IPS DF 19.7 (cell line): Measurements from ENCODE around the gene PPP1R9B.

Experiments
- DNase-seq: peaks from one replicate; pipeline ENCODE4 v3.0.0-alpha.2; 2013; ENCODE audit warnings: low read depth, low spot score

The PPP1R9B gene

GRCh38 chr17:50109207-50109606, 41.3 kb downstream of the PPP1R9B start:
- no peak for DNase-seq

- DNase-seq = no peak
Observed at GRCh38 chr17:50108556-50108955, 41.9 kb downstream of the PPP1R9B start.

- no peak for DNase-seq
Observed at GRCh38 chr17:50107790-50108414, 42.6 kb downstream of the PPP1R9B start.

GRCh38 chr17:50106393-50107131, 43.9 kb downstream of the PPP1R9B start:
- no peak for DNase-seq

DNA sequence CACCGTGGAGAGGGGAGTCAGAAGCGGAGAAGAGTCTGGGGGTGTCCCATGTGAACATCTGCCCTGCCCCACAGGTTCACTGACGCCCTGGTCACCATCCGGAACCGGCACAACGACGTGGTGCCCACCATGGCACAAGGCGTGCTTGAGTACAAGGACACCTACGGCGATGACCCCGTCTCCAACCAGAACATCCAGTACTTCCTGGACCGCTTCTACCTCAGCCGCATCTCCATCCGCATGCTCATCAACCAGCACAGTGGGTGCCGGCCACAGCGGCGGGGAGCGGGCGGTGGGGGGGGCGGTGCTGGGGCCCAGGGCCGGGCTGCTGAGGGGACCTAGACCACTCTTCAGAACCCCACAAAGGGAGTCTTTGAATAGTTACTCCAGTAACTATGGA, 44.7 kb downstream of the PPP1R9B start:
- DNase-seq = no peak

DNA sequence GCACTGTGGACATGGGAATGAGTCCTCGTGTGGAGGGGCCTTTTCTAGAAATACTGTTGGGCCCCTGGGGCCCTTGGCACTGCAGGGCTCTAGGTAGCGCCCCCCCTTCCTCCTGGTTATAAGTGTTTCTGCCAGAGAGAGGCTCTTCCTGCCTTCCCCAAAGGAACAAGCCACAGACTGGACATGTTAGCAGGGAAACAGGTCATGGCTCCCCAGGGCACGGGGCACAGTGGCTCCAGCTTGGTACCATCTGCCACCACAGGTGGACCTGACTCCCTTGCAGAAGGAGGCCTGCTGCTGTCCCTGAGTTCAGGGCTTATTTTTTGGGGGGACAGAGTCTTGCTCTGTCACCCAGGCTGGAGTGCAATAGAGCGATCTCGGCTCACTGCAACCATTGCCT, 46.5 kb downstream of the PPP1R9B start:
- DNase-seq = no peak

GRCh38 chr17:50103252-50103651, 47.2 kb downstream of the PPP1R9B start:
- no peak for DNase-seq

- no peak for DNase-seq
Observed at GRCh38 chr17:50102164-50102991, 48.1 kb downstream of the PPP1R9B start.

DNA sequence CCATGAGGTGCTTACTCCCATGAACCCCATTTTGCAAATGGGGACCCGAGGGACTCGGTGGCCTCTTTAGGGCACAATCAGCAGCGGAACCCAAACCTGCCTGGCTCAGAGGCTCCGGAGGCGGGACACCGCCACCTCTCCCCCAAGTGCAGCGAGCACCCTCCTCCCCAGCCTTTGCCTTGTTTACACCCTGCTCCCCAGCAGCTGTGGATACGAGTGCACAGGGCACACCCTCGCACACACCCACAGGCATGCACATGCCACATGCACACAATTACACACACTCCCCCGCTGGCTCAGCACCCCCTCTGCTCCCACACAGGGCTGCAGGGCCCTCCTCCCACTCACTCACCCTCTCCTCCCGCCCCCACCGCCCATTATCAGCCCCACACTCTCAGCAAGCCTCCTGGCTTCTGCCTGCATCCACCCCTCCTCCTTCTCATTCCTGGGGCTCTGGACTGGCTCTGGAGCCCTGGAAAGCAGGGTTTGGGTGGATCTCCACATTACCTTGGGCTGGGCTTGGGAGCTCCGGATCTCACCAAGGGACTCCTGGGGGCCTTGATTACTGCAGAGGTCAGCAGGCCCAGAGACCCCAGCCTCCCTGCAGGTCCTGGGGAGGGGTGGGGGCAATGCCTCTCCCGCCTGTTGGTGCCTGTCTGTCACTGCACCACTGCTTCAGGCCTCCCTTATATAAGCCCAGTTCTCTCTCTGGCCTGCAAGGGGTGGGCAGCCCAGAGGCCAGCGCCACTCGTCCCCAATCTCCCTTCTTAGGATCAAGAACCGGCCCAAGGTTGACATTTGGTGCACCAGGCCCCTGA, 48.9 kb downstream of the PPP1R9B start:
- DNase-seq = no peak

- DNase-seq = no peak
Observed at GRCh38 chr17:50100921-50101345, 49.5 kb downstream of the PPP1R9B start.

DNA sequence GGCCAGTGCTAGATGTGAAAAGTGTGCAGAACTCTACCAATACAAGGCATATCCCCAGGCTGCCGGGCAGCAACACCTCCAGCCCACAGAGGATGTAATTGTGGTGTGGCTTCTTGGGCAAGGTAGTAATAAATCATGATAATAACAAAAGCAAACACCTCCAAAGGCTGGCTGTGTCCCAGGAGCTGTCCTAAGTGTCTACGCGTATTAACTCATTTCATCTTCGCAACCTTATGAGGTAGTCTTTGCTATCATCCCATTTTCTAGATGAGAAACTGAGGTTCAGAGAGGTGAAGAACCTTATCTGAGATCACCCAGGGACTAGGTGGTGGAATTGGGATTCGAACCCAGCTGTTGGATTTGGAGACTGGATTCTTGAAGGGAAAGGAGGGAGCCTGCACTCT, 50.0 kb downstream of the PPP1R9B start:
- no peak for DNase-seq

- no peak for DNase-seq
Observed at GRCh38 chr17:50099003-50099402, 51.5 kb downstream of the PPP1R9B start.

- DNase-seq = no peak
Observed at GRCh38 chr17:50098583-50098982, 51.9 kb downstream of the PPP1R9B start.

- DNase-seq = no peak
Observed at GRCh38 chr17:50097926-50098325, 52.6 kb downstream of the PPP1R9B start.

GRCh38 chr17:50097455-50097854, 53.0 kb downstream of the PPP1R9B start:
- no peak for DNase-seq

- no peak for DNase-seq
Observed at GRCh38 chr17:50096758-50097157, 53.7 kb downstream of the PPP1R9B start.

DNA sequence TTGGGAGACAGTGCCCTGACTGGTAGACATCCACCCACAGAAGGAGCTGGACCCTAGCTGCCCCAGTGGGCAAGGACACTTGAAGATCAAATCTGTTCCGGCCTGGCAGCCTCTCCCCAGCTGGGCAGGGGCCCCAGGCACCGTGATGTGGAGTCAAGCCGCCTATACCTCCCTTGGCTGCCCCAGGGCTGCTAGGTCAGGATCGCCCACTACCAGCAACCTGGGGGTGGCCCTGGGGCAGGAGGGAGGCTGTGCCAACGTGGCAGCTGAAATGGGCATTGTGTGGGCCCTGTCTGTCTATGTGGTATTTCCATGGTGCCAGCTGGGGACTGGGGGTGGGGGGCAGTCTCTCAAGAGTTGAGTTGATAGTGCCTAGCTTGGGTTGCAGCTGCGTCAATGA, 54.4 kb downstream of the PPP1R9B start:
- no peak for DNase-seq

- DNase-seq = no peak
Observed at GRCh38 chr17:50095626-50096037, 54.8 kb downstream of the PPP1R9B start.

GRCh38 chr17:50094753-50095619, 55.5 kb downstream of the PPP1R9B start, which contains the start of gene PDK2:
Gene PDK2 (plus strand): TSS chr17:50095351. CDS start chr17:50095436, 85 bp downstream.
- peak; percentile 87 for DNase-seq

DNA sequence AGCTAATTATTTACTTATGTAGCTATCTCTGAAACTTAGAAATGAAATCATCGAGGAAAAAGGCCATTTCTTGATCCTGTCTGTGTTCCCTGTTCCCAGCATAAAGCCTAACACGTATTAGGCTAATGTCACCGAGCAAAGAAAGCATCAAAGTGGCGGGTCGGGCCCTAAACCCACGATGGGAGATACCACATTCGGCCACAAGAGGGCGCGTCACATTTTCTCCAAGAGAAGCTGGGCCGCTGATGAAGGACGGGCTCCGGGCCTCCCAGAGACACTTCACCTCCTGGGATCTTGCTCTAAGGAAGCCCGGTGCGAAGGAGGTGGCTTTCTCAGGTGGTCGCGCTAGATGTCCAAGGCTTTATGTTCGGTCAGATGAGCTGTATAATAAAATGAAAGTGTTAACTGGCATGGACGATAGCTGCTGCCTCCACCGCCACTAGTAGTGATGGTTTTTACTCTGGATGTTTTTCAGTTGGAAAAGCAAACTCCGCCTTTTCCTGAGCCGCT, 56.2 kb downstream of the PPP1R9B start:
- DNase-seq = no peak
